Body of pancreas (tissue), 4 donors: ENCODE results near the gene PRKG1.

ENCODE experiments used
- POLR2A ChIP-seq, 3 donors: fragments of 450-650 bp; IDR thresholded peaks; one replicate each; pipeline ENCODE4 v1.6.1; 2016; ENCODE audit warnings: antibody characterized with exemption in 3 of 3, mild to moderate bottlenecking in 2 of 3
- TF ChIP-seq, protein P1 (sequence below), 7 experiments: fragments of 450-650 bp in 4 of 7; fragments of 200-600 bp in 3 of 7; sonication (generic) in 3 of 7; IDR thresholded peaks; one replicate each; pipeline ENCODE4 v1.5.1; 2016 to 2019; ENCODE audit warnings: antibody characterized with exemption in 7 of 7

- TF ChIP-seq, protein P1, sequence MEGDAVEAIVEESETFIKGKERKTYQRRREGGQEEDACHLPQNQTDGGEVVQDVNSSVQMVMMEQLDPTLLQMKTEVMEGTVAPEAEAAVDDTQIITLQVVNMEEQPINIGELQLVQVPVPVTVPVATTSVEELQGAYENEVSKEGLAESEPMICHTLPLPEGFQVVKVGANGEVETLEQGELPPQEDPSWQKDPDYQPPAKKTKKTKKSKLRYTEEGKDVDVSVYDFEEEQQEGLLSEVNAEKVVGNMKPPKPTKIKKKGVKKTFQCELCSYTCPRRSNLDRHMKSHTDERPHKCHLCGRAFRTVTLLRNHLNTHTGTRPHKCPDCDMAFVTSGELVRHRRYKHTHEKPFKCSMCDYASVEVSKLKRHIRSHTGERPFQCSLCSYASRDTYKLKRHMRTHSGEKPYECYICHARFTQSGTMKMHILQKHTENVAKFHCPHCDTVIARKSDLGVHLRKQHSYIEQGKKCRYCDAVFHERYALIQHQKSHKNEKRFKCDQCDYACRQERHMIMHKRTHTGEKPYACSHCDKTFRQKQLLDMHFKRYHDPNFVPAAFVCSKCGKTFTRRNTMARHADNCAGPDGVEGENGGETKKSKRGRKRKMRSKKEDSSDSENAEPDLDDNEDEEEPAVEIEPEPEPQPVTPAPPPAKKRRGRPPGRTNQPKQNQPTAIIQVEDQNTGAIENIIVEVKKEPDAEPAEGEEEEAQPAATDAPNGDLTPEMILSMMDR (IDR thresholded peaks at IDR 0.05): no peak
- TF ChIP-seq POLR2A (IDR thresholded peaks at IDR 0.05): no peak
Observed at GRCh38 chr10:51861731-51862130, 787.4 kb downstream of the PRKG1 start.
